ENCODE measurements around the gene SPTBN1. TPM values are rescaled to one million over a fixed set of nuclear protein-coding genes. Genes with fewer than 3 reads are reported as not detected.

SPTBN1 gene
- total RNA-seq, 1 experiment from 2014 or later = 171 TPM

- no peak for TF ChIP-seq CTCF (IDR thresholded peaks at IDR 0.05; ENCODE audit: unreplicated experiment)
- no peak for DNase-seq (ENCODE audit: unreplicated experiment)
- H3K27ac Mint-ChIP-seq (ENCODE audit: low read depth, unreplicated experiment) = no peak overlapping the region
- intact Hi-C loops (cut with micrococcal nuclease) = loop anchor here (5.0 kb wide), 1 partner anchor 120 kb away; no protein-coding TSS in a partner anchor
- BruUV-seq (replicated peaks) = no TSS peak
- H3K27me3 Mint-ChIP-seq (ENCODE audit: insufficient read depth, unreplicated experiment) = no peaks in the 10 kb centered on the region
- H3K4me3 Mint-ChIP-seq (ENCODE audit: unreplicated experiment) = no peak overlapping the region
- no peaks in the 10 kb centered on the region for H3K9me3 Mint-ChIP-seq (ENCODE audit: unreplicated experiment)
- POLR2A ChIA-PET = no interaction called here
- CTCF ChIA-PET = interaction anchor here (0.6 to 1.1 kb wide), 3 partner anchors 19 to 119 kb away, joined by 3 to 6 read pairs (median 3); no protein-coding TSS in a partner anchor
- H3K4me1 Mint-ChIP-seq (ENCODE audit: insufficient read depth, unreplicated experiment) = peaks cover 11% of the 10 kb centered on the region
- peaks cover 80% of the 10 kb centered on the region for H3K36me3 Mint-ChIP-seq (ENCODE audit: insufficient read depth, unreplicated experiment)
Observed at GRCh38 chr2:54641988-54642387, 185.9 kb downstream of the SPTBN1 start.

DNA sequence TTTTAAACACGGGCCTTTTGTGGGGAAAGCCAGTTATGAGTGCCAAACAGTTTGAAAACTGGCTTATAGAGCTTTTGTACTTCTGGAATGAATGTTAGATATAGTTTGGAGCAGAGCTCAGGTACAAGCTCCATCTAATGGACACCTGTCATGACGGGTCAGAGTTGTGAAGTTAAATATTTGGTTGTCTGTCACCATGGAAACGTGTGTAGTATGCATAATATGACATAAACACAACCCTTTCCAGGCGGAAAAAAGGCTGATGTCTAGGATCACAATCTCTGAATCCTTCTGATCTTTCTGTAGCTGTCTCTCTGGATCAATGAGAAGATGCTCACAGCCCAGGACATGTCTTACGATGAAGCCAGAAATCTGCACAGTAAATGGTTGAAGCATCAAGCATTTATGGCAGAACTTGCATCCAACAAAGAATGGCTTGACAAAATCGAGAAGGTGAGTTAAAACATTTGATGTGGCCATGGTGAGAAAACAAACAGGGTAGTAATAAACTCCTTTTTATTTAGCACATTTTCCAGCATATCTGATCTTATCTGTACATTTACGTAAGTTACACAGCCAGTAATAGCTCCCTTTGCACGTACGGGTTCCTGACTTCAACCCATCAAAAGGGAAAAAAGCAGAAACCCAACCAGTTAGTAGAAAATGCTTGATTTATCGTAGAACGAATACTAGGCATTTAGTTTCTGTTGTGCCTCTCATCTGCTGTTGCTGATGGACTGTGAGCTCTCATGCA, 186.7 kb downstream of the SPTBN1 start:
- Mint-ChIP-seq H3K27ac (ENCODE audit: low read depth, unreplicated experiment) (no peak overlapping the region), H3K9me3 (ENCODE audit: unreplicated experiment) (no peaks in the 10 kb centered on the region), H3K27me3 (ENCODE audit: insufficient read depth, unreplicated experiment) (no peaks in the 10 kb centered on the region), H3K4me1 (ENCODE audit: insufficient read depth, unreplicated experiment) (peaks cover 11% of the 10 kb centered on the region), H3K4me3 (ENCODE audit: unreplicated experiment) (no peak overlapping the region), H3K36me3 (ENCODE audit: insufficient read depth, unreplicated experiment) (peaks cover 81% of the 10 kb centered on the region)
- ChIA-PET CTCF (interaction anchor here (0.6 to 1.1 kb wide), 7 partner anchors 14 to 536 kb away, joined by 3 to 6 read pairs (median 3); no protein-coding TSS in a partner anchor), POLR2A (no interaction called here)
- intact Hi-C loops (cut with micrococcal nuclease) = loop anchor here (5.0 kb wide), 1 partner anchor 121 kb away; no protein-coding TSS in a partner anchor
- no peak for DNase-seq (ENCODE audit: unreplicated experiment)
- BruUV-seq (replicated peaks) = no TSS peak
- no peak for TF ChIP-seq CTCF (IDR thresholded peaks at IDR 0.05; ENCODE audit: unreplicated experiment)

DNA sequence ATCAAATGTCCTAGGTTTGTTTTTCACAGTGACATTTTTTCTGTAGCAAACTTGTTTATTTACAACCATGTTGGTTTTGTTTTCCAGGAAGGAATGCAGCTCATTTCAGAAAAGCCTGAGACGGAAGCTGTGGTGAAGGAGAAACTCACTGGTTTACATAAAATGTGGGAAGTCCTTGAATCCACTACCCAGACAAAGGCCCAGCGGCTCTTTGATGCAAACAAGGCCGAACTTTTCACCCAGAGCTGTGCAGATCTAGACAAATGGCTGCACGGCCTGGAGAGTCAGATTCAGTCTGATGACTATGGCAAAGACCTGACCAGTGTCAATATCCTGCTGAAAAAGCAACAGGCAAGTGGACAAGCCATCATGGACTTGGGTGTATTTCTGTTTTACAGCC, 188.1 kb downstream of the SPTBN1 start:
- no peaks in the 10 kb centered on the region for H3K27me3 Mint-ChIP-seq (ENCODE audit: insufficient read depth, unreplicated experiment)
- ChIA-PET POLR2A (no interaction called here), CTCF (interaction anchor here (0.6 kb wide), 1 partner anchor 582 kb away, joined by 3 read pairs; no protein-coding TSS in a partner anchor)
- no TSS peak for BruUV-seq (replicated peaks)
- TF ChIP-seq CTCF (IDR thresholded peaks at IDR 0.05; ENCODE audit: unreplicated experiment) = no peak
- H3K36me3 Mint-ChIP-seq (ENCODE audit: insufficient read depth, unreplicated experiment) = peaks cover 85% of the 10 kb centered on the region
- intact Hi-C loops (cut with micrococcal nuclease) = loop anchor here (5.0 kb wide), 1 partner anchor 122 kb away; no protein-coding TSS in a partner anchor
- no peak overlapping the region for H3K4me3 Mint-ChIP-seq (ENCODE audit: unreplicated experiment)
- no peak overlapping the region for H3K27ac Mint-ChIP-seq (ENCODE audit: low read depth, unreplicated experiment)
- peaks cover 8% of the 10 kb centered on the region for H3K4me1 Mint-ChIP-seq (ENCODE audit: insufficient read depth, unreplicated experiment)
- no peaks in the 10 kb centered on the region for H3K9me3 Mint-ChIP-seq (ENCODE audit: unreplicated experiment)
- DNase-seq (ENCODE audit: unreplicated experiment) = no peak

- intact Hi-C loops (cut with micrococcal nuclease) = no loop called here
- ChIA-PET POLR2A (no interaction called here), CTCF (interaction anchor here (0.6 to 1.7 kb wide), 4 partner anchors 9 to 539 kb away, joined by 3 to 6 read pairs (median 6); no protein-coding TSS in a partner anchor)
- Mint-ChIP-seq H3K27ac (ENCODE audit: low read depth, unreplicated experiment) (no peak overlapping the region), H3K9me3 (ENCODE audit: unreplicated experiment) (no peaks in the 10 kb centered on the region), H3K27me3 (ENCODE audit: insufficient read depth, unreplicated experiment) (no peaks in the 10 kb centered on the region), H3K36me3 (ENCODE audit: insufficient read depth, unreplicated experiment) (peaks cover 90% of the 10 kb centered on the region), H3K4me3 (ENCODE audit: unreplicated experiment) (no peak overlapping the region), H3K4me1 (ENCODE audit: insufficient read depth, unreplicated experiment) (no peaks in the 10 kb centered on the region)
- no TSS peak for BruUV-seq (replicated peaks)
- DNase-seq (ENCODE audit: unreplicated experiment) = no peak
- TF ChIP-seq CTCF (IDR thresholded peaks at IDR 0.05; ENCODE audit: unreplicated experiment) = no peak
Observed at GRCh38 chr2:54646170-54646927, 190.2 kb downstream of the SPTBN1 start.
